GM12892 (cell line): ENCODE results near the gene INPP5A.

Experiments
- POLR2A ChIP-seq: IDR thresholded peaks from 2 replicates; pipeline ENCODE4 v1.6.1; 2011; ENCODE audit warnings: low read depth, low read length, control low read depth
- POLR2AphosphoS5 ChIP-seq: IDR thresholded peaks from 2 replicates; pipeline ENCODE4 v1.6.1; 2011; ENCODE audit warnings: low read depth, low read length, control low read depth

GRCh38 chr10:132653721-132654120, 116.1 kb downstream of the INPP5A start:
- no peak for TF ChIP-seq POLR2A
- TF ChIP-seq POLR2AphosphoS5, result no peak
